ENCODE results near the gene PANK1.
"Not testable (repeated sequence)": the region's sequence is repeated elsewhere in the genome, so short reads cannot be mapped to it uniquely, and the experiment has no call there.

PANK1 gene

DNA sequence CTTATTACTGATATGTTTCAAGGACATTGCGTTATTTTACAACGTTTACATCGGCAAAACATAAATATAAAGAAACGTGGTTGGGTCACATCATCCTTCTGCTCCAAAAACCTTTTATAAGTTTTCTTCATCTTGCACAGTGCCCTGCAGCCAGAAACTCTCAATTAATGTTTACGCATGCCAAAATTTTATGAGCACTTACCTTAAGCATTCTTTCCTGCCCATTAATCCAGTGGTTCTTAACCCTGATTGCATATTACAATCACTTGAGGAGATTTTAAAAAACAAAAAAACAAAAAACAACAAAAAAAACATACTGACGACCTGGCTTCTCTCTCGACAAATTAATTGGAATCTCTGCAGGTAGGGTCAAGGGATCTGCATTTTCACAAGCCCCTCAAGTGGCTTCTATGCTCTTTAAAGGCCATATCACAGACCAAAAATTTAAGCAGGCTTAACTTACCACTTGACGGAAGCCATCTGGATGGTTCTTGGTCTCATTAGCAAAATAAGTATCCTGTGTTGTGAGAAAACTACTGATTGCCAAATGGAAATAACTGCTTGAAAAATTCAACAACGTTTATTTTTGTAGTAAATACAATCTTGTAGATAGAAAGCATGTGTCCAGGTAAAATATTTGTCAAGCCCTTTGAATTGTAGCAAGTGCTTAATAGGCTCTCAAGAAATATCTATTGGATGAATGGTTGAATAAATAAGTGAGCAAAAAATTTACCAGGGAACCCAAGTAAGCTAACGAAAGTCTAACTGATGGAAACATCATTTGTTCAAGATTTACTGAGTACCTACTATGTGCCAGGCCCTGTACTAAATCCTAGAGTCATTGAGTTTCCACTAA lies 78.7 kb downstream of the PANK1 start:
- no peak for DNase-seq

DNA sequence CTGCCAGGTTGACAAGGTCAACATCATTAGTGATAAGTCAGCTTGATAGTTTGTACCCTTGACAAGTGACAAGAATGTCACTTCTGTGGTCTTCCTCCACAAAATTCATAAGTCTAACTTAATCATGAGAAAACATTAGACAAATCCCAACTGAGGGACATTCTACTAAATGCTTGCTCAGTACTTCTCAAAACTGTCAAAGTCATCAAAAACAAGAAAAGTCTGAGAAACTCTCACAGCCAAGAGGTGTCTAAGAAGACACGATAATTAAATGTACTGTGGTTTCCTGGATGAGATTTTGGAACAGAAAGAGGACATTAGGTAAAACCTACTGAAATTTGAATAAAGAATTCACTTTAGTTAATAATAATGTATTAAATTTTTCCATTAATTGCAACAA lies 79.9 kb downstream of the PANK1 start:
- DNase-seq = no peak

DNA sequence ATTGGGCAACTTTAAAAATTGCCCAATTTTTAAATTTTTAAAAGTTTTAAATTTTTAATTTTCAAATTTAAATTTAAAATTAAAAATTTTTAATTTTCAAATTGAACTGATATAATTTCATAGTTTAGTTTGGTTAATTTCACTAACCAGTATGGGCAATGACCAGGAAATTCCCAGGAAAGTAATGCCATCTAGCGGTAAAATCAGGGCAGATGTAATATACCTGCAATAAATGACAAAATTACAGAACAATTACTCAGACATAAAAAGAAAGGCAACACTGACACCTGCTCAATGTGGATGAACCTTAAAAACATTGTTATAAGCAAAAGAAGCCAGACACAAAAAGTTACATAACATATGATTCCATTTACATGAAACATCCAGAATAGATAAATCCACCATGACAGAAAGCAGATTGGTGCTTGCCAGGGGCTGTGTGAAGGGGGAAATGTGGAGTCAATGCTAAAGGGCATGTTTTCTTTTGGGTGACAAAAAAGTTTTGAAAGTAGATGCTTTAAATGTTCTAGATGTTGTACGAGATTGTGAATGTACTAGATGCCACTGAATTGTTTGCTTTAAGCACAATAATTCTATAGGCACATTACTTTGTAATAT lies 81.1 kb downstream of the PANK1 start:
- peak; percentile 55 for DNase-seq

DNA sequence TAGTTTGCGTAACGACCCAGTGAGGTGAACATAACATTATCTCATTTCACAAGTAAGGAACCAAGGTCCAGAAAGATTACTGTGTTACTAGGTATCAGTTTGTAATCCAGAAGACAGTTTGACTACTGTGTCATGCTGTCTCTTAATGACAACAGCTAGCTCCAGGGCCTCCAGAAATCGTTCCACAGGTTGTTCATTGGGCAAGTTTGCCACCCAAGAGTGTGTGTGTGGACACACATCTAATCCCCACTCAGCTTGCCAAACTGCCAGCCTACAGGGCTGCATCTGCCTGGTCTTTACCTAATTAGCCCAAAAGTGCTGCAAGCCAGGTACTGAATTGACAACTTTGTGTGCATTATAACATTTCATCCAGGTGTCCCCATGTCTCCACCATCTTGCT lies 81.7 kb downstream of the PANK1 start:
- no peak for DNase-seq

DNA sequence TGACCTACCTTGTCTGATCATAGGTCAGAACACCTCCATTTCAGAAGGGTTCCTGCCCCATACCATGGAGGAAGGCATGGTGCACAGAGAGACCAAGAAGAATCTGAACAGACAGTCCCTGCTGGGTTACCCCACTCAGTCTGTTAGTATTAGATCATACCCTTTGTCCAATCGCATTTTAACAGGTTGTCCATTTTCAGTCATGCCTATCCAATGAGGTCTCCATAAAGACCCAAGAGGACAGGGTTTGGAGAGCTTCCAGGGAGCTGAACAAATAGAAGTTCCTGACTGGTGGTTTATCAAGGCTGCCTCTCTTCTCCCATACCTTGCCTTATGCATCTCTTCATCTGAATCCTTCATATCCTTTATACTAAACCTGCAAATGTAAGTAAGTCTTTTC lies 88.4 kb downstream of the PANK1 start:
- no peak for DNase-seq

DNA sequence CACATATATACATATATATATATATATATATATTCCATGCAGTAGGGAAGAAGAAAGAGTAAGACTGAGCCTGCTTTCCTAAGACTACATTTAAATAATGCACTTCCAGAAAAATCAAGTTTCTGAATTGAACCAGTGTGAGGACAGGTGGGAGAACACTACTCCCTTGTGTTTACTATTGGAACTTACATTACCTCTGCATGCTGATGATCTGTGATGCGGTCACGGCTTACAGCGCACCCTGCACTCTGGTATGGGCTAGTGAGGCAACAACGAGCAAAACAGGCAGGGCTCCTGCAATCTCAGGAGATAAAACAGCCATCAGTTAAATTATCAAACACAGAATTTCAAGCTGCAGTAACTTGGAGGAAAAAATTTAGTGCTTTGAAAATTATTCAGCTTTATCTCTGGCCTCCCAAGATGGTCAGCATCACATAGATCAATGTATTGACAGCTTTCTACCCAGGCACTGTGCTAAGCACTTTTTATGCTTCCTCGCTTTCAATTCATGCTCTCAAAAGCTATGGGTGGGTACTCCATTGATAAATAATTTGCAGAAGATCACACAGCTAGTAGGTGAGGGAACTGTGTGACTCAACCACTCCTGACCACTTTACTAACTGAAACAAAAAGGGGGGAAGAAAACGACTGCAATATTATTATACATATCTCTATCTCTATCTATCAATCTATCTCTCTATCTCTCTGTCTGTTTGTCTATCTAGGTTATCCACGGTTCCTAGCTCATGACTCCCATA lies 89.2 kb downstream of the PANK1 start:
- DNase-seq = no peak

DNA sequence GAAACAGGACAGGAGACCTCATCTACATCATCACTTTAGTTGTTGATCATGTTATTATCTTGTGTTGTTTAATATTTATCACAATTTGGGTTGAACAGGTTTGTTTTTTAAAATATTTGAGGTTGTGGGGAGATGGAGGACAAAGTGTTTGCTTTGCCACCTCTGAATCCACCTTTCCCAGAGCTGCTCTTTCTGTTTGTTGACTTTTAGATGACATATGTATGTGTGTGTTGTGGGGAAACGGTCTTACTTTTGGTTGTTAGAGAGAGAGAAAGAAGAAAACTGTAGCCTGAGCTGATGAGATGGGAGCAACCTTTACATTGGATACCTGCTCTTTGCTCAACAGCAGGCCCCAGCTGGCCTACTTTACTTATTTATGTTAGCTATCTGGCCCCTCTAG lies 90.6 kb downstream of the PANK1 start:
- no peak for DNase-seq

DNA sequence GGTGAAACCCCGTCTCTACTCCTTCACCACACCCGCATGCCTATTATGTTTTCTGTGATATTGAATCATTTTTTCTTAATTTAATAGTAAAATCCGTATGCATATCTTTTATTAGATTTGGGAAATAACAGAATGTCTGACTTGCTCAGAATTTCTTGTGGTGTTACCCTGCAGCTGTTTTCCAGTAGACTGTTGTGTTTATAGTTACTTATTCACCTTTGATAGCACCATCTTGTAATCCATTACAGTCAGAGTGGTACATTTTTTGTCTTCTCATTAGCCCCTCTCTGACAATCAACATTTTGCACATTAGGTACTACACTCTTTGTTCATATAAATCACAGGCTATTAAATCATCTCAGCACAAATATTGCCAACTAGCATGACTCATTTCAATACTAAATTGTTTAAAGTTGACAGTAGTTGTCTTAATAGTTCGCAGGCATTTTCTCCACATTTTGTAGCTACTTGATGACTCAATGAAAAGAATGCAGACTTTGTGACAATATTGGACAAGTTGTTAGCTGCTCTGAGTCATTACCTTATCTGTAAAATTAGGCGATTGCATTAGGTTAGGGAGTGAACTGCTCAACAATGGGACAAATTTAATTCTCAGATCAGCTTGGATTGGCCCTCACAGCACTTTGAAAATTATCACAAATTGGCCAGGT lies 91.8 kb downstream of the PANK1 start:
- no peak for DNase-seq

DNA sequence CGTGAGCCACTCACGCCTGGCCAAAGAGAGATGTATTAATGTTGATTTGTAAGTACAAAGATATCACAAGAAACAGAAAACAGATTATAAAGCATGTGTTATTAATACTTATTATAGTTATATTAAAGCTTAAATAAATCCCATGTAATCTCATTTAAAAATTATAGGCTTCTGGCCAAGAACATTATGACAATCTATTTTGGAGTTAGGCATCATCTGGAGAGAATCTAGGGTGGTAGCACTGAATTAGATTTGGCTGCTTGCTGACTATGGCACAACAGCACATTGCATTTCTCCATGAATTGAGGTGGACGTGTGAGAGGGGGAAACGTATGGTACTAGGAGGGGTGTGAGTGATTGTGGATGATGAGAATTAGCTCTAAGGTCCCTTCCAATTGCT lies 92.8 kb downstream of the PANK1 start:
- DNase-seq = no peak

DNA sequence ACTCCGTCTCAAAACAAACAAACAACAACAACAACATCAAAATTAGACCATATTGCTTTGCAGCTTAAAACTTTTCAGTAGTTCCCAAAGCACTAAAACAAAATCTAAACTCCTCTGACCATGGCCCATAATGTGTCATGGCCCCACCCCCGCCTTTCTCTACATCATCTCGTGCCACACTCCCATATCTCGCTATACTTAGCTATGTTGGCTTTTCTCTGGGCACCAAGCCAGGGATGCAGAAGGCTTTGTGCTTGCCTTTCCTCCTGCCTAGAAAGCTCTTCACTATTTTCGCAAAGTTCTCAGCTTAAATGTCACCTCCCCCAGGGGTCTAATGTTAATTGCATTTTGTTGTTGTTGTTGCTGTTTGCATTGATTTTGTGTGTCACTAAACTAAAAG lies 94.5 kb downstream of the PANK1 start:
- DNase-seq = no peak

DNA sequence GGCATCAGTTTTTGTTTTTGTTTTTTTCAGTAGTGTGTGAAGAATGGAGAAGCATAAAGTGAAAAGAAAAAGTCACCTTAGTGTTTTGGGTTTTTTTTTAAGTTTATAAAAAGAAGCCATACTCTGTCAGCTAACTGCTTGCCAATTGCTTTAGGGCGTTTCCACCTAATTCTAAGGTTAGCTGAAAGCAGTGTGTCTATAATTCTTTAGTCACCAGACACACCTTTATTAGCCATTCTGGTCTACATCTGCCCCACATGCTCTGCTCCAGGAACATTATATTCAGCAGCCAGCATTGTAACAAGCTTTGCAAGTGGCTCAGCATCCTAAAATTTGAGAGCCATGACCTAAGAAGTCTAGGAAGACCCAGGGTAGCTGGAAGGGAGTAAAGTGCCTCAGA lies 95.5 kb downstream of the PANK1 start:
- DNase-seq = no peak

DNA sequence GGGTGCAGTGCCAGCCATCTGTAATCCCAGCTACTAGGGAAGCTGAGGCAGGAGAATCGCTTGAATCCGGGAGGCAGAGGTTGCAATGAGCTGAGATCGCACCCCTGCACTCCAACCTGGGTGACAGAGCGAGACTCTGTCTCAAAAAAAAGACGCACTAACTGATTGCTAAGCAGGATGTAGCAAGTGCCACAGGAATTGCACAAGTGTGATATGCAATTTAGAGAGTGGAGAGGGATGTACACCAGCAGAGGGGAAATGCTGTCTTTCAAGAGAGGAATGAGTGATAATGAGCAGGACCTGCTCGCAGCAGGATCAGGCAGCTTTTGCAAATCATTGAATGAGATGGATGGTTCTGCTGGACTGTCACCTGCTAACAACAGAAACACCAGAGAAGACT lies 96.4 kb downstream of the PANK1 start:
- peak; percentile 13 for DNase-seq

DNA sequence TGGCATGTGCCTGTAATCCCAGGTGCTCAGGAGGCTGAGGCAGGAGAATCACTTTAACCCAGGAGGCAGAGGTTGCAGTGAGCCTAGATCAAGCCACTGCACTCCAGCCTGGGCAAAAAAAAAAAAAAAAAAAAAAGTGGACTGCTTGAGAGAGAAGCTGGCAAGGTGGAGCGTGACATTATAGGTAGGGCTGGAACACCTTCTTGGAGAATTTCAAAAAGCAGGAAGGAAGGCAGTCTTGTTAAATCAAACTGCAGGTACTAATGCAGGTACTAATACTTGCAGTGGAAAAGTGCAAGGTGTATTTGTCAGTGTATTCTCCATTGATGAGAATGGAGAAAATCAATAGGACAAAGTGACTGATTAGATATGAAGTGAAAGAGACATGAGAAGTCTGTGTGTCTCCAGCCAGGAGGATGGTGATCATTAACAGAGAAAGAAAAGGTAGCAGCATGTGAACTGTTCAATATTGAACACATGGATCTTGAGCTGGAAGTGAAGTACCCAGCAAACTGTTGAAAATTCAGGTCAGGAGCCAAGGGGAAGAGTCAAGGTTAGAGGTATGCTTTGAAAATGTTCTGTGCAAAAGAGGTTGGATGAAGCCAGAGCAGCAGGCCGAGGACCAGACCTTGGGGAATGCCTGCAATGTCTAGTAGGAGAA lies 97.1 kb downstream of the PANK1 start:
- DNase-seq = no peak

DNA sequence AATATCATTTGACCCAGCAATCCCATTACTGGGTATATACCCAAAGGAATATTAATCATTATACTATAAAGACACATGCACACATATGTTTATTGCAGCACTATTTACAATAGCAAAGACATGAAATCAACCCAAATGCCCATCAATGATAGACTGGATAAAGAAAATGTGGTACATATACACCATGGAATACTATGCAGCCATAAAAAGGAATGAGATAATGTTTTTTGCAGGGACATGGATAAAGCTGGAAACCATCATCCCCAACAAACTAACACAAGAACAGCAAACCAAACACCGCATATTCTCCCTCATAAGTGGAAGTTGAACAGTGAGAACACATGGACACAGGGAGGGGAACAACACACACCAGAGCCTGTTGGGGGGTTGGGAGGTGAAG lies 98.4 kb downstream of the PANK1 start:
- DNase-seq = not testable (repeated sequence)

DNA sequence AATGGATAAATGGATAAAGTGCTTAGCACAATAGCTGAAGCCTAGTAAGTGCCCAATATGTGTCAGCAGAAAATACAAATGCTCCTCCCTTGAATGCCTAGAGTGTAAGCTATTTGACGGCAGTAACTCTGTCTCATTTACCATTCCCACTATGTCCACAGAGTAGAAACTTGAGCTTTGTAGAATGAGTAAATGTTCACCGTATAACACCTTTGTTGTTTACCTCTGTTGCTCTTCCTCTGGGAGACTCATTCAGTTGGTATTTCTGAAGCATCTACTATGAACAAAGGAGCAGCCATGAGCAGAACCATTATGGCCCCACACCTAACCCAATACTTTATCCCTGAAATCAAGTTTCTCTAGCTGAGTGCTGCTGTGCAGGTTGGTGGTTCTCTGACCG lies 101.2 kb downstream of the PANK1 start:
- DNase-seq = no peak

DNA sequence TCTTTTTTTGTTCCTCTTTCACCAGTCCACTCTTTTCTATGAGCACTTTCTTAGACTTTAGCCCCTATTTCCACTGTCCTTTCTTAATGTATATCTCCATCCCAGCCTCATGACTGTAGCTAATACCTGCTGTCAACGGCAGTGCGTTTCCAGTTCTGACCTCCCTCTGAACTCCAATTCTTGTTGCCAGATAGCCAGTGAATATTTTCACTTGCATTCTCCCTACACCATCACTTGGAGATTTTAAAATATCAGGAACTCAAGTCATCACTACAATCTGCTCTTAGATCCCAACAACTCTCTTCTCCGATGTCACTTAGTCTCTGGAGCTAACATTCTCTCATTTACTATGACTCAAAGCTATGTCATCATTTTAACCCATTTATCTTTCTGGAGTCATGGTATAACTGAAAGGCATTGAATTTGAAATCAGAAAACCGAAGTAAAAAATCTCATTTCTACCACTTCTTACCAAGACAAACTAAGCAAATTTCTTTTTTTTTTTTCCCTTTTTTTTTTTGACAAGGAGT lies 104.6 kb downstream of the PANK1 start:
- no peak for DNase-seq

DNA sequence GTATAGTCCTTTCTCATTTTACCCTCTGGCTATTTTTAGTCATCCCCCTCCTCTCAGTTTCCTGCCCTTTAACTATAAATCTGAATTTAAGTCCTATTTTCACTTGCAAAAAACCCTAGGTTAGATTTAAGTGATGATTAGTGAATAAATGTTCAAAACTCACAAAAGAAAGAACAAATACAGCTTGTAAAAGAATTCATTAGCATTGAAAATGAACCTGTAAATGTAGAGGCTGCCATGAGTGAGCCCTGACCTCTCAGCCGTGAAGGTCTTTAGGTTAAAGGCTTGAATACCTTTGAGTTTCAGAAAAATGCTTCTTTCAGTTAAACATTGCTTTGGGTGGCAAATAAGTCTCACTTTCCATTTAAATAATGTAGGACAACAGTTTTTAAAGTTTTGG lies 107.7 kb downstream of the PANK1 start:
- DNase-seq = no peak

DNA sequence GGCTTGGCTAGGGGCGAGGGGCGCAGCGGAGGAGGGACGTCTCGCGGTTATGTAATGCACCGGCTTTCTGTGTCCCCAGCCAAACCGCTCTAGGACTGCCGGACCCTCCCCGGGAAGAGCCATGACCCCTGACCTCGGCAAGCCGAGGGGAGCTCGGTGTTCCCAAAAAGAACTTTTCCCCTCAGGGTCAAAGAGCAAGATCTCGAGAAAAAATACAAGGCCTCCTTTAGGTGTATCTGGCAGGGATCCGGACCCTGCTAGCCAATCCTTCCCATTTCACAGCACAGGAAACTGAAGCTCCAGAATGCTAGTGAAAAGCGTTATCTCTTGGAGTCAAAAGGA lies 109.1 kb downstream of the PANK1 start:
- DNase-seq = no peak

DNA sequence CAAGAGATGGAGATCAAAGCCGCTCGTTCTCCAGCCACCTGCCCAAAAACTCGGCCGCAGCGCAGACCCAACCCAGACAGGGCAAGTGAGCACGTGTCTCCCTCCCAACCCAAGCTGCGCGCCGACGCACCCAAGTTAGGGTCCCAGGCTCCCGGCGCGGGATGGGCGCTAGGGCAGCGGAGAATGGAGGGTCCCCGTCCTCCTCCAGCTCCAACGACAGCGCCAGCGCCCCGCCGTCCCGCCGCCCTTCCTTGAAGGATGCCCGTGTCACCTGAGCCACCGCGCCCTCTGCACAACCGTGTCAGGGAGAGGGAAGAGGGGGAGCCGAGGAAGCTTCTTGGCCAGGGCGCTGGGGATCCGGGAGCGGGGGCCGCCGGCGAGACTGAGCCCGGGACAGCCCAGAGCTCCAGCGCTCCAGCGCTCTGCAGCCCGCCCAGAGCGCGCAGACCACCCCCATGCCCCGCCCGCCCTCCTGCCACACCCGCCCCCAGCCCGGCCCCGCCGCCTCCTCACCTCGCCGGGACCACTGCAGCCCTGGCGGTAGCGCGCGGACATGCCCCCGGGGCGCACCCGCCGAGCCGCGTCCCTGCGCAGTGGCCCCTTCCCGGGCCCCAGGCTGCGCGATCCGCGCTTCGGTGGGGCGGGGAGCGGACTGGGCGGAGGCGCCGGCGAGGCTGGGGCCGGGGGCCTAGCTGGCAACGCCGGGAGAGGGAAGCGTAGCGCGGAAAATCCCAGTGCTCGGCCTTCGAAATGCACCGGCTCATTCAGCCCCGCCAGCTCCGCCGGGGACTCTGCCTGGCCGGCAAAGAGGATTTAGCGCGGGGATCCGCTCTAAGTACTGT lies 109.7 kb downstream of the PANK1 start, which contains the start of gene SLC16A12:
Gene SLC16A12, minus strand, starts transcription at position 424 of the 842 bp plus-strand sequence. CDS start 73,016 bp downstream, outside the sequence.
- DNase-seq = no peak

DNA sequence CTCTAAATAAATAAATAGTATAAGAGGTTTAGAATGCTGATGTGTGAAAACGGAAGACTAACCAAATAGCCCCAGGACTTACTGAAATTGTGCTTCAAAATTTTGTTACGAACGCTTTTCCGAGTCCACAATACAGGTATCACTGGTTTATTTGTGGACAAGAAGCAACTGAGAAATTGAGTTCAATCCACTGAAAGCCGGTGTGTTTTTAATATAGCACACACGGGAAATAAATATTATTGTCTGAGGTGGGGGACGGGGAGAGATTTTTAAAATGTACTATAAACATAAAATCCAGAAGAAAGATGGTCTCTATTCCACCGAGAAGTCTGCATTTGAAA lies 110.2 kb downstream of the PANK1 start:
- DNase-seq = no peak
